Transverse colon (tissue), 4 donors: Measurements from ENCODE around the gene CFAP20DC. TPM values are rescaled to one million over a fixed set of nuclear protein-coding genes. Genes with fewer than 3 reads are reported as not detected.

Experiments used
- DNase-seq: peaks from one replicate; pipeline ENCODE4 v3.0.0-alpha.2; 2019
- H3K27ac ChIP-seq, 4 donors: fragments of 200-600 bp; sonication (generic); 2 replicates each; pipeline ENCODE4 v1.5.1; 2016 to 2018; ENCODE audit warnings: inconsistent platforms in 4 of 4
- H3K27me3 ChIP-seq: fragments of 200-600 bp; sonication (generic); 2 replicates; pipeline ENCODE4 v1.5.1; 2017; ENCODE audit warnings: inconsistent platforms
- H3K36me3 ChIP-seq, 4 donors: fragments of 200-600 bp; sonication (generic); 2 replicates each; pipeline ENCODE4 v1.5.1; 2017 to 2019; ENCODE audit warnings: inconsistent platforms in 4 of 4
- H3K4me1 ChIP-seq, 4 donors: fragments of 200-600 bp; sonication (generic); 2 replicates each; pipeline ENCODE4 v1.5.1; 2017 to 2020; ENCODE audit warnings: inconsistent platforms in 4 of 4
- H3K4me3 ChIP-seq, 4 donors: fragments of 200-600 bp; sonication (generic); 1 replicate in 1 of 4; 2 replicates in 3 of 4; pipeline versions ENCODE4 v1.5.1 to v1.6.1; 2017 to 2019; ENCODE audit warnings: inconsistent platforms in 4 of 4
- H3K9me3 ChIP-seq, 2 donors: fragments of 200-600 bp; sonication (generic); 2 replicates each; pipeline ENCODE4 v1.5.1; 2017 to 2019; ENCODE audit warnings: inconsistent platforms in 2 of 2
- EP300 ChIP-seq: sonication (generic); formaldehyde crosslinking; IDR thresholded peaks from one replicate; pipeline ENCODE4 v1.6.1; 2017; ENCODE audit warnings: antibody characterized with exemption, low read depth
- POLR2A ChIP-seq: fragments of 450-650 bp; IDR thresholded peaks from one replicate; pipeline ENCODE4 v1.6.1; 2016; ENCODE audit warnings: antibody characterized with exemption, mild to moderate bottlenecking, moderate library complexity
- POLR2AphosphoS5 ChIP-seq, 3 donors: sonication (generic); formaldehyde crosslinking; IDR thresholded peaks; one replicate each; pipeline ENCODE4 v1.6.1; 2016; ENCODE audit warnings: antibody characterized with exemption in 3 of 3
- WGBS, 2 donors: methylation state at CpG; one replicate each; pipeline ENCODE4 v1.1.5; 2018; ENCODE audit warnings: low coverage in 1 of 2; 5-methylcytosine and 5-hydroxymethylcytosine counted together
- in situ Hi-C, 4 donors: fragments of 200-750 bp; cut with MboI; loops; one replicate each; pipeline versions ENCODE4 v1.15.0 to v1.15.1; 2017; ENCODE audit warnings: low sequenced_read_pairs in 3 of 4, low pct_ligation_motif_present in 1 of 4, low pct_unique_long_range_greater_than_20kb in 1 of 4
- intact Hi-C: fragments of 100-400 bp; cut with DNase I; formaldehyde crosslinking; loops from one replicate; pipeline ENCODE4 v1.15.1; 2023; ENCODE audit warnings: low total_unique reads
- total RNA-seq, 4 donors: library from RNA; depleted of rRNA; stranded (reverse); fragments of >200 nt; gene quantifications; one replicate each; pipeline ENCODE4 v1.1.0, GENCODE V29; 2016
- TF ChIP-seq, protein P1 (sequence below), 5 experiments: fragments of 200-600 bp in 3 of 5; fragments of 450-650 bp in 2 of 5; sonication (generic) in 3 of 5; IDR thresholded peaks; 1 replicate in 2 of 5; 2 replicates in 3 of 5; pipeline ENCODE4 v1.5.1; 2016 to 2017; ENCODE audit warnings: antibody characterized with exemption in 5 of 5, inconsistent platforms in 3 of 5, mild to moderate bottlenecking in 2 of 5, moderate library complexity in 1 of 5

Gene CFAP20DC
- total RNA-seq, 4 donors from 2014 or later, result 0.20 to 0.82 TPM; not detected in 2

DNA sequence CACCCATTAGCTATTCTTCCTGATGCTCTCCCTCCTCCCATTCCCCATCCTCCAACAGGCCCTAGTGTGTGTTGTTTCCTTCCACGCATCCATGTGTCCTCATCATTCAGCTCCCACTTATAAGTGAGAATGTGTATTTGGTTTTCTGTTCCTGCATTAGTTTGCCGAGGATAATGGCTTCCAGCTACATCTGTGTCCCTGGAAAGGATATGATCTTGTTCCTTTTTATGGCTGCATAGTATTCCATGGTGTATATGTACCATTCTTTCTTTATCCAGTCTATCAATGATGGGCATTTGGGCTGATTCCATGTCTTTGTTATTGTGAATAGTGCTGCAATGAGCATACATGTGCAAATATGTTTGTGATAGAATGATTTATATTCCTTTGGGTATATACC, 56.3 kb downstream of the CFAP20DC start:
- intact Hi-C loops (no loop called here), in situ Hi-C loops (no loop called here)
- no peak for DNase-seq
- Histone ChIP-seq H3K9me3 (no peaks in the 10 kb centered on the region), H3K27me3 (no peaks in the 10 kb centered on the region), H3K36me3 (no peaks in the 10 kb centered on the region), H3K27ac (no peak overlapping the region), H3K4me1 (no peaks in the 10 kb centered on the region), H3K4me3 (no peak overlapping the region)
- TF ChIP-seq, protein P1, sequence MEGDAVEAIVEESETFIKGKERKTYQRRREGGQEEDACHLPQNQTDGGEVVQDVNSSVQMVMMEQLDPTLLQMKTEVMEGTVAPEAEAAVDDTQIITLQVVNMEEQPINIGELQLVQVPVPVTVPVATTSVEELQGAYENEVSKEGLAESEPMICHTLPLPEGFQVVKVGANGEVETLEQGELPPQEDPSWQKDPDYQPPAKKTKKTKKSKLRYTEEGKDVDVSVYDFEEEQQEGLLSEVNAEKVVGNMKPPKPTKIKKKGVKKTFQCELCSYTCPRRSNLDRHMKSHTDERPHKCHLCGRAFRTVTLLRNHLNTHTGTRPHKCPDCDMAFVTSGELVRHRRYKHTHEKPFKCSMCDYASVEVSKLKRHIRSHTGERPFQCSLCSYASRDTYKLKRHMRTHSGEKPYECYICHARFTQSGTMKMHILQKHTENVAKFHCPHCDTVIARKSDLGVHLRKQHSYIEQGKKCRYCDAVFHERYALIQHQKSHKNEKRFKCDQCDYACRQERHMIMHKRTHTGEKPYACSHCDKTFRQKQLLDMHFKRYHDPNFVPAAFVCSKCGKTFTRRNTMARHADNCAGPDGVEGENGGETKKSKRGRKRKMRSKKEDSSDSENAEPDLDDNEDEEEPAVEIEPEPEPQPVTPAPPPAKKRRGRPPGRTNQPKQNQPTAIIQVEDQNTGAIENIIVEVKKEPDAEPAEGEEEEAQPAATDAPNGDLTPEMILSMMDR (IDR thresholded peaks at IDR 0.05), result no peak
- TF ChIP-seq POLR2A, result no peak
- 83 to 86% methylated on average over 1 to 2 of the region's 2 CpGs for WGBS, 2 donors

DNA sequence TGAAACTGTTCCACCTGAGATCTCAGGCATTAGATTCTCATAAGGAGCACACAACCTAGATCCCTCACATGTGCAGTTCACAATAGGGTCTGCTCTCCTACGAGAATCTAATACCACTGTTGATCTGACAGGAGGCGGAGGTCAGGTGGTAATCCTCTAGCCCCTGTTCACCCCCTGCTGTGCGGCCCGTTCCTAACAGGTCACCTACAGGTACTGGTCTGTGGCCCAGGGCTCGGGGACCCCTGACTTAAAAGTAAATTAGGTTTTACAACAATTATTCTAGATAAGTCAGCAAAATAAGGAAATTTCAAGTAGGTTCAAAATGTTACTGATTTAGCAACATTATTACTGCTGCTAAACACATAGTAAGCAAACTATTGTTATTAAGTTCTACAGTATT, 58.2 kb downstream of the CFAP20DC start:
- H3K27me3 ChIP-seq, result no peaks in the 10 kb centered on the region
- intact Hi-C loops (no loop called here), in situ Hi-C loops (no loop called here)
- H3K36me3 ChIP-seq, result no peaks in the 10 kb centered on the region
- H3K4me1 ChIP-seq, result no peaks in the 10 kb centered on the region
- H3K4me3 ChIP-seq, result no peak overlapping the region
- no peak overlapping the region for H3K27ac ChIP-seq
- no peak for DNase-seq
- peaks cover 2 to 3% of the 10 kb centered on the region in 2 donors for H3K9me3 ChIP-seq
- TF ChIP-seq POLR2AphosphoS5 (IDR thresholded peaks at IDR 0.05) (no peak), EP300 (no peak)
- WGBS, 2 donors, result 86 to 94% methylated on average over 2 to 5 of the region's 5 CpGs

DNA sequence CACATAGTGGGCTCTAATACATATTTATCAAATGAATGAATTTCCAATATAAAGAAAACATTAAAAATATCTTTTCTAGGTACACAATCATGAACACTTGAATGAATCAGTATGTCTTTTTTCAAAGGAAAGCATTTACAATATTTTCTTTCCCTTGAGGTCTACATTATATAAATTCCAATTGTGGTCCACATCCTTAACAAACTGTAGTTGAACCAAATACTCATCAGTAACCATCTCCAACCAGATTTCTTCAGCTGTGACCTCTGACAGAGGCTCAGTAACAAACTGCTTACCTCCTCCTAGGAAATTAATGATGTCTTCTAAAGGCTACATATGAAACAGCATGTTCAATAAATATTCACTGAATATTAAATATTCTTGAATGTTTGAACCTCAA, 58.8 kb downstream of the CFAP20DC start:
- no peak overlapping the region for H3K4me3 ChIP-seq
- in situ Hi-C loops (no loop called here), intact Hi-C loops (no loop called here)
- H3K27me3 ChIP-seq, result no peaks in the 10 kb centered on the region
- peaks cover 4 to 8% of the 10 kb centered on the region in 2 donors for H3K9me3 ChIP-seq
- no peak for DNase-seq
- no peak overlapping the region for H3K27ac ChIP-seq
- TF ChIP-seq POLR2A, result no peak
- TF ChIP-seq POLR2AphosphoS5 (IDR thresholded peaks at IDR 0.05), result no peak
- TF ChIP-seq, protein P1 (IDR thresholded peaks at IDR 0.05), result no peak
- TF ChIP-seq EP300, result no peak
- no peaks in the 10 kb centered on the region for H3K36me3 ChIP-seq
- no peaks in the 10 kb centered on the region for H3K4me1 ChIP-seq

DNA sequence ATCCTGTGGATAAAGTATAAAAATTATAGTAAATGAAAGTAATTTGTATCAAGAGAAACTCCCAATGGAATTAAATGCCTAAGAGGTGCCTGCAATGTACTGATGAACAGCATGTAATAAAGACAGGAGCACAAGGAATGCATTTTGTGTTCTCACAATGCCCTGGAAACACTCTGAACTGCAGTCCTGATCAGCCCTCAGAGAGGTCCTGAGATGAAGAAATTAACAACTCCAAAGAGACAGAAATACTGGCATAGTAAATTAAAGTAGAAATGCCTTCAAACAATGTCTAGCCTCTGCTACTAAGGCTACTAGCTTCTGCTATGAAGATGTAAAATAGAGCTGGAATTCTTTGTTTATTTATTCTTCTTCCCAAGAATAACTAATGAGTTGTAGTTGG, 59.9 kb downstream of the CFAP20DC start:
- Histone ChIP-seq H3K27ac (no peak overlapping the region), H3K36me3 (no peaks in the 10 kb centered on the region), H3K27me3 (no peaks in the 10 kb centered on the region), H3K9me3 (peaks cover 4 to 8% of the 10 kb centered on the region in 2 donors), H3K4me3 (no peak overlapping the region), H3K4me1 (no peaks in the 10 kb centered on the region)
- intact Hi-C loops (no loop called here), in situ Hi-C loops (no loop called here)
- TF ChIP-seq, protein P1 (IDR thresholded peaks at IDR 0.05), result no peak
- TF ChIP-seq POLR2A (no peak), POLR2AphosphoS5 (IDR thresholded peaks at IDR 0.05) (no peak), EP300 (no peak)
- no peak for DNase-seq

DNA sequence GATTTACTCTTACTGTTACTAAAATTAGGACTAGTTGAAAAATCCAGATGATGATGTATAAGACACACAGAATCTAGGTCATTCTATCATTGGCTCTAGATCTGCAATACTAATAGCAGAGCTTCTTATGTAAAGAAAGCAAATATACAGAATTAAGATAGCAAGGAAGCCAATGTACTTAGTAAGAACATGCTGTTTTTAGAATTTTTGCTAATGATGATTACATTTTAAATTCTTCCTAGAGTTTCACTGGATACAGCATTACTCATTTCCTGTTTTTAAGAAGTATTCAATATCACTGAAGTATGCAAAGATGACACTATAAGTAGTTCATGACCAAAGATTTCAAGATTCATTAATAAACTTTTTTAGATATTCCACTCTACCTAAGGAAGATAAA, 60.7 kb downstream of the CFAP20DC start:
- intact Hi-C loops, result no loop called here
- Histone ChIP-seq H3K4me3 (no peak overlapping the region), H3K27me3 (no peaks in the 10 kb centered on the region), H3K4me1 (no peaks in the 10 kb centered on the region), H3K9me3 (peaks cover 4 to 8% of the 10 kb centered on the region in 2 donors), H3K27ac (no peak overlapping the region), H3K36me3 (no peaks in the 10 kb centered on the region)
- no peak for DNase-seq
- in situ Hi-C loops, result no loop called here
- TF ChIP-seq POLR2AphosphoS5 (IDR thresholded peaks at IDR 0.05) (no peak), POLR2A (no peak), EP300 (no peak)
- TF ChIP-seq, protein P1 (IDR thresholded peaks at IDR 0.05), result no peak
